OCI-LY1 (cell line): ENCODE data around the gene CADM3.

ENCODE experiments used
- H2AFZ ChIP-seq: fragments of 200-600 bp; sonication (generic), shearing (Covaris generic); 2 replicates; pipeline ENCODE4 v1.6.0; 2014; ENCODE audit warnings: antibody characterized with exemption, mild to moderate bottlenecking, low read length
- H3F3A ChIP-seq: fragments of 200-600 bp; sonication (generic), shearing (Covaris generic); 2 replicates; pipeline ENCODE4 v1.6.0; 2014; ENCODE audit warnings: mild to moderate bottlenecking, antibody characterized with exemption, low read length, moderate library complexity; ENCODE audit not compliant: insufficient read depth
- H3K27ac ChIP-seq: fragments of 200-600 bp; sonication (generic); 2 replicates; pipeline ENCODE4 v1.5.1; 2014; ENCODE audit warnings: low read length, mixed run types, mild to moderate bottlenecking, low read depth; ENCODE audit not compliant: poor library complexity, severe bottlenecking
- H3K27me3 ChIP-seq: fragments of 200-600 bp; sonication (generic); 2 replicates; pipeline ENCODE4 v1.6.0; 2014; ENCODE audit warnings: antibody characterized with exemption, mild to moderate bottlenecking, low read length, moderate library complexity; ENCODE audit not compliant: insufficient read depth
- H3K36me3 ChIP-seq: fragments of 200-600 bp; sonication (generic); 2 replicates; pipeline ENCODE4 v1.6.1; 2014; ENCODE audit warnings: mild to moderate bottlenecking, antibody characterized with exemption, low read length, moderate library complexity, mixed read lengths; ENCODE audit not compliant: insufficient read depth
- H3K4me1 ChIP-seq: fragments of 200-600 bp; sonication (generic); 2 replicates; pipeline ENCODE4 v1.5.1; 2014; ENCODE audit warnings: mild to moderate bottlenecking, low read length, moderate library complexity; ENCODE audit not compliant: insufficient read depth, severe bottlenecking
- H3K4me2 ChIP-seq: fragments of 200-600 bp; sonication (generic), shearing (Covaris generic); 2 replicates; pipeline ENCODE4 v1.6.1; 2014; ENCODE audit warnings: low read length
- H3K4me3 ChIP-seq: fragments of 200-600 bp; sonication (generic); 2 replicates; pipeline ENCODE4 v1.5.1; 2014; ENCODE audit warnings: low read length, low read depth, mild to moderate bottlenecking, mixed read lengths; ENCODE audit not compliant: poor library complexity, severe bottlenecking
- H3K79me2 ChIP-seq: fragments of 200-600 bp; shearing (Covaris generic); 2 replicates; pipeline ENCODE4 v1.6.1; 2016; ENCODE audit warnings: mixed run types, low read length, mixed read lengths; ENCODE audit not compliant: insufficient read depth
- H3K9ac ChIP-seq: fragments of 200-600 bp; sonication (generic), shearing (Covaris generic); 2 replicates; pipeline ENCODE4 v1.6.1; 2014; ENCODE audit warnings: mild to moderate bottlenecking, low read length, mixed read lengths
- H3K9me2 ChIP-seq: fragments of 200-600 bp; sonication (generic), shearing (Covaris generic); 2 replicates; pipeline ENCODE4 v1.6.1; 2014; ENCODE audit warnings: low read depth, mild to moderate bottlenecking, low read length, mixed read lengths
- H3K9me3 ChIP-seq: fragments of 200-600 bp; shearing (Covaris generic); 2 replicates; pipeline ENCODE4 v1.6.1; 2014; ENCODE audit warnings: low read length, mixed read lengths
- H4K20me1 ChIP-seq: fragments of 200-600 bp; sonication (generic), shearing (Covaris generic); 2 replicates; pipeline ENCODE4 v1.6.0; 2016; ENCODE audit warnings: mild to moderate bottlenecking, low read length; ENCODE audit not compliant: insufficient read depth
- EZH2 ChIP-seq: fragments of 200-600 bp; sonication (generic), shearing (Covaris generic); IDR thresholded peaks from 2 replicates; pipeline ENCODE4 v1.8.0; 2017; ENCODE audit warnings: borderline replicate concordance, mixed run types, mild to moderate bottlenecking, antibody characterized with exemption, low read length, moderate library complexity, mixed read lengths
- TF ChIP-seq, protein P1 (sequence below): fragments of 200-600 bp; sonication (generic), shearing (Covaris generic); IDR thresholded peaks from 2 replicates; pipeline ENCODE4 v1.5.1; 2017; ENCODE audit warnings: mild to moderate bottlenecking, antibody characterized with exemption, low read length, moderate library complexity, mixed read lengths

CADM3 gene

GRCh38 chr1:159250638-159251216 is 79.3 kb downstream of the CADM3 start:
- no peak overlapping the region for H3K27ac ChIP-seq
- H3K9ac ChIP-seq: no peak overlapping the region
- no peak overlapping the region for H2AFZ ChIP-seq
- no peaks in the 10 kb centered on the region for H3K4me1 ChIP-seq
- no peaks in the 10 kb centered on the region for H3K27me3 ChIP-seq
- no peaks in the 10 kb centered on the region for H3K79me2 ChIP-seq
- no peaks in the 10 kb centered on the region for H3K36me3 ChIP-seq
- H4K20me1 ChIP-seq: no peaks in the 10 kb centered on the region
- TF ChIP-seq, protein P1, sequence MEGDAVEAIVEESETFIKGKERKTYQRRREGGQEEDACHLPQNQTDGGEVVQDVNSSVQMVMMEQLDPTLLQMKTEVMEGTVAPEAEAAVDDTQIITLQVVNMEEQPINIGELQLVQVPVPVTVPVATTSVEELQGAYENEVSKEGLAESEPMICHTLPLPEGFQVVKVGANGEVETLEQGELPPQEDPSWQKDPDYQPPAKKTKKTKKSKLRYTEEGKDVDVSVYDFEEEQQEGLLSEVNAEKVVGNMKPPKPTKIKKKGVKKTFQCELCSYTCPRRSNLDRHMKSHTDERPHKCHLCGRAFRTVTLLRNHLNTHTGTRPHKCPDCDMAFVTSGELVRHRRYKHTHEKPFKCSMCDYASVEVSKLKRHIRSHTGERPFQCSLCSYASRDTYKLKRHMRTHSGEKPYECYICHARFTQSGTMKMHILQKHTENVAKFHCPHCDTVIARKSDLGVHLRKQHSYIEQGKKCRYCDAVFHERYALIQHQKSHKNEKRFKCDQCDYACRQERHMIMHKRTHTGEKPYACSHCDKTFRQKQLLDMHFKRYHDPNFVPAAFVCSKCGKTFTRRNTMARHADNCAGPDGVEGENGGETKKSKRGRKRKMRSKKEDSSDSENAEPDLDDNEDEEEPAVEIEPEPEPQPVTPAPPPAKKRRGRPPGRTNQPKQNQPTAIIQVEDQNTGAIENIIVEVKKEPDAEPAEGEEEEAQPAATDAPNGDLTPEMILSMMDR: no peak
- no peak for TF ChIP-seq EZH2
- no peak overlapping the region for H3K4me3 ChIP-seq
- no peaks in the 10 kb centered on the region for H3K9me2 ChIP-seq
- H3F3A ChIP-seq: no peaks in the 10 kb centered on the region
- H3K9me3 ChIP-seq: no peaks in the 10 kb centered on the region
- H3K4me2 ChIP-seq: no peak overlapping the region
